Caco-2 (cell line): ENCODE results near the gene FNDC3B. TPM values are rescaled to one million over a fixed set of nuclear protein-coding genes. Genes with fewer than 3 reads are reported as not detected.

Experiments
- BruUV-seq: library from RNA; stranded (reverse); fragments of 400-500 nt; replicated peaks from 2 replicates; lab custom pipeline; 2021; lab: Mats Ljungman, UMichigan
- CTCF ChIA-PET: fragments of 300-600 bp; sonication (Branson Sonifier 250); formaldehyde crosslinking; loops from one replicate; lab custom pipeline; 2022; ENCODE audit warnings: antibody characterized with exemption; lab: Charles Lee
- POLR2A ChIA-PET: fragments of 300-600 bp; sonication (Branson Sonifier 250); formaldehyde crosslinking; loops from one replicate; lab custom pipeline; 2022; ENCODE audit warnings: antibody characterized with exemption; lab: Charles Lee
- DNase-seq, 2 experiments: peaks; one replicate each; pipeline versions ENCODE4 v3.0.0 to v3.0.0-alpha.2; 2020 to 2022
- H3K27me3 ChIP-seq: replicated peaks from 2 replicates; pipeline ENCODE4 v1.6.0; 2011; ENCODE audit warnings: low read length; ENCODE audit not compliant: control insufficient read depth, insufficient read depth
- H3K36me3 ChIP-seq: 2 replicates; pipeline ENCODE4 v1.5.1; 2011; ENCODE audit warnings: low read length; ENCODE audit not compliant: control insufficient read depth, insufficient read depth
- H3K4me1 ChIP-seq: fragments of 250-450 bp; sonication (Bioruptor Pico); 2 replicates; pipeline ENCODE4 v1.5.1; 2020; ENCODE audit warnings: mild to moderate bottlenecking
- H3K4me3 ChIP-seq: 2 replicates; pipeline ENCODE4 v1.5.1; 2011; ENCODE audit warnings: low read depth, mild to moderate bottlenecking, control low read depth, low read length
- H3K9me3 ChIP-seq: fragments of 250-450 bp; sonication (Bioruptor Pico); 2 replicates; pipeline ENCODE4 v1.5.1; 2020; ENCODE audit warnings: mild to moderate bottlenecking, moderate library complexity
- H3K27ac Mint-ChIP-seq: one replicate; pipeline ENCODE4 v1.8.0; 2022; ENCODE audit warnings: mixed read lengths; ENCODE audit not compliant: unreplicated experiment
- H3K27me3 Mint-ChIP-seq: one replicate; pipeline ENCODE4 v1.8.0; 2022; ENCODE audit warnings: mixed read lengths; ENCODE audit not compliant: insufficient read depth, unreplicated experiment
- H3K36me3 Mint-ChIP-seq: one replicate; pipeline ENCODE4 v1.8.0; 2022; ENCODE audit warnings: mild to moderate bottlenecking, mixed read lengths; ENCODE audit not compliant: insufficient read depth, unreplicated experiment
- H3K4me1 Mint-ChIP-seq: one replicate; pipeline ENCODE4 v1.8.0; 2022; ENCODE audit warnings: low read depth, mixed read lengths; ENCODE audit not compliant: unreplicated experiment
- H3K4me3 Mint-ChIP-seq: one replicate; pipeline ENCODE4 v1.8.0; 2022; ENCODE audit warnings: mild to moderate bottlenecking, moderate library complexity, mixed read lengths; ENCODE audit not compliant: unreplicated experiment
- H3K9me3 Mint-ChIP-seq: one replicate; pipeline ENCODE4 v1.8.0; 2022; ENCODE audit warnings: mixed read lengths; ENCODE audit not compliant: unreplicated experiment
- intact Hi-C: fragments of 100-400 bp; cut with micrococcal nuclease; formaldehyde crosslinking; loops from one replicate; pipeline ENCODE4 v1.10.0; 2022; ENCODE audit not compliant: unreplicated experiment
- total RNA-seq: library from RNA; stranded (reverse); gene quantifications from 2 replicates; pipeline ENCODE4 v1.2.3, GENCODE V29; 2022
- TF ChIP-seq, protein P1 (sequence below), 2 experiments: fragments of 200-600 bp in 1 of 2; IDR thresholded peaks; 1 replicate in 1 of 2; 2 replicates in 1 of 2; pipeline versions ENCODE4 v1.5.1 to v1.8.0; 2011 to 2022; ENCODE audit warnings: antibody characterized with exemption in 1 of 2, control low read depth in 1 of 2, inconsistent platforms in 1 of 2, low read depth in 1 of 2, low read length in 1 of 2, mild to moderate bottlenecking in 1 of 2, moderate library complexity in 1 of 2; ENCODE audit not compliant: insufficient read depth in 1 of 2, severe bottlenecking in 1 of 2, unreplicated experiment in 1 of 2

Gene FNDC3B
- total RNA-seq, 1 experiment from 2014 or later, result 59.8 TPM

GRCh38 chr3:172317984-172318383 is 278.6 kb downstream of the FNDC3B start:
- ChIA-PET POLR2A (interaction anchor here (0.5 kb wide), 1 partner anchor 11 kb away, joined by 3 read pairs; no protein-coding TSS in a partner anchor), CTCF (no interaction called here)
- no peak overlapping the region for H3K4me3 Mint-ChIP-seq
- no peaks in the 10 kb centered on the region for H3K9me3 Mint-ChIP-seq
- peaks cover 61% of the 10 kb centered on the region for H3K36me3 Mint-ChIP-seq
- peak overlapping the region; percentile 38 for H3K27ac Mint-ChIP-seq
- intact Hi-C loops, result no loop called here
- TF ChIP-seq, protein P1, sequence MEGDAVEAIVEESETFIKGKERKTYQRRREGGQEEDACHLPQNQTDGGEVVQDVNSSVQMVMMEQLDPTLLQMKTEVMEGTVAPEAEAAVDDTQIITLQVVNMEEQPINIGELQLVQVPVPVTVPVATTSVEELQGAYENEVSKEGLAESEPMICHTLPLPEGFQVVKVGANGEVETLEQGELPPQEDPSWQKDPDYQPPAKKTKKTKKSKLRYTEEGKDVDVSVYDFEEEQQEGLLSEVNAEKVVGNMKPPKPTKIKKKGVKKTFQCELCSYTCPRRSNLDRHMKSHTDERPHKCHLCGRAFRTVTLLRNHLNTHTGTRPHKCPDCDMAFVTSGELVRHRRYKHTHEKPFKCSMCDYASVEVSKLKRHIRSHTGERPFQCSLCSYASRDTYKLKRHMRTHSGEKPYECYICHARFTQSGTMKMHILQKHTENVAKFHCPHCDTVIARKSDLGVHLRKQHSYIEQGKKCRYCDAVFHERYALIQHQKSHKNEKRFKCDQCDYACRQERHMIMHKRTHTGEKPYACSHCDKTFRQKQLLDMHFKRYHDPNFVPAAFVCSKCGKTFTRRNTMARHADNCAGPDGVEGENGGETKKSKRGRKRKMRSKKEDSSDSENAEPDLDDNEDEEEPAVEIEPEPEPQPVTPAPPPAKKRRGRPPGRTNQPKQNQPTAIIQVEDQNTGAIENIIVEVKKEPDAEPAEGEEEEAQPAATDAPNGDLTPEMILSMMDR (IDR thresholded peaks at IDR 0.05; ENCODE audit: insufficient read depth in 1 of 2, low read depth in 1 of 2, low read length in 1 of 2, severe bottlenecking in 1 of 2, unreplicated experiment in 1 of 2), result no peak
- H3K27me3 ChIP-seq, result no peaks in the 10 kb centered on the region
- no peaks in the 10 kb centered on the region for H3K9me3 ChIP-seq
- peaks cover 8% of the 10 kb centered on the region for H3K4me1 Mint-ChIP-seq
- peaks cover 3% of the 10 kb centered on the region; the same call in 1 of the 2 replicates for H3K36me3 ChIP-seq
- peaks cover 16% of the 10 kb centered on the region for H3K4me1 ChIP-seq
- no peak overlapping the region for H3K4me3 ChIP-seq
- H3K27me3 Mint-ChIP-seq, result no peaks in the 10 kb centered on the region
- no TSS peak for BruUV-seq
- DNase-seq, result no peak

DNA sequence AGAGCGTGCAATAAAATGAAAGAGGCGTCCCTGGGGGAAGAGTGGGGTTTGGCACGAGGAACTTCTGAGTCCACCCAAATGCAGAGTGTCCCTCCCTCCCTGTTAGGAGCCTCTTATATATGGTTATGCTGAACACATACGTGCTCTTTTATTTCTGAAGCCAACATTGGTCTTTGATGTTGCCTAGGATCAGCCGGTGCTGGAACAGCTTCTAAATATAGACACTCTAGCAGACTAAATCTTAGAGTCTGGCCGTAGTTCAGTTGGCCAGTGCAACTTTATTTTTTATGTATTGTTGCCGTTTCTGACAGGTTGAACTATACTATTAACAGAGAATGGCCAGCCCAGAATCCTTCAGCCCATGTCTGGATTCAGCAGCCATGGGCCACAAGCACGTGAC is 280.2 kb downstream of the FNDC3B start:
- BruUV-seq, result no TSS peak
- ChIA-PET POLR2A (no interaction called here), CTCF (no interaction called here)
- DNase-seq, result no peak
- Histone ChIP-seq H3K36me3 (peaks cover 2% of the 10 kb centered on the region), H3K27me3 (no peaks in the 10 kb centered on the region), H3K9me3 (no peaks in the 10 kb centered on the region), H3K4me1 (peaks cover 11% of the 10 kb centered on the region), H3K4me3 (no peak overlapping the region)
- Mint-ChIP-seq H3K4me3 (no peak overlapping the region), H3K4me1 (peaks cover 17% of the 10 kb centered on the region), H3K36me3 (peaks cover 66% of the 10 kb centered on the region), H3K27ac (peak overlapping the region; percentile 40), H3K9me3 (no peaks in the 10 kb centered on the region), H3K27me3 (no peaks in the 10 kb centered on the region)
- TF ChIP-seq, protein P1 (IDR thresholded peaks at IDR 0.05; ENCODE audit: insufficient read depth in 1 of 2, low read depth in 1 of 2, low read length in 1 of 2, severe bottlenecking in 1 of 2, unreplicated experiment in 1 of 2), result no peak
- intact Hi-C loops, result no loop called here

DNA sequence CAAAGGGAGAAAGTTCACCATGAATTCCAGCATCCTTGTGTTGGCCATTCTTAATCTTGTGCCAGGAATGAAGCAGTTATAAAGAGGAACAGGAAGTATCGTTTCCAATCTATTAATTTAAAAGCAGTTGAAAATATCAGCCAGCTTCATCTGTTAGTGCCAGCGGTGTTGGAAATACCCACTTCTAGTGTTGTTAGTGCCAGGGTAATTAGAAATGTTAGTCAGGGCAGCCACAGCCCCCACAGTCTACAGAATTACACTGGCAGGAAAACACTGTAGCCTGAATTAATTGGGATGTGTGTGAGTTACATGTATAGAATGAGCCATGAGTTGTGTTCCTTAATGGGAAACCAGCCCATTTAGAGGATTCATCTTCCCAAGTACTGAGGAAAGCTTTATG is 281.1 kb downstream of the FNDC3B start:
- peaks cover 3% of the 10 kb centered on the region; the same call in 1 of the 2 replicates for H3K4me1 ChIP-seq
- ChIA-PET POLR2A (no interaction called here), CTCF (no interaction called here)
- peaks cover 3% of the 10 kb centered on the region for H3K36me3 ChIP-seq
- DNase-seq, result no peak
- BruUV-seq, result no TSS peak
- Mint-ChIP-seq H3K27me3 (no peaks in the 10 kb centered on the region), H3K9me3 (no peaks in the 10 kb centered on the region), H3K4me1 (peaks cover 17% of the 10 kb centered on the region), H3K36me3 (peaks cover 69% of the 10 kb centered on the region), H3K4me3 (no peak overlapping the region), H3K27ac (peak overlapping the region; percentile 40)
- no peaks in the 10 kb centered on the region for H3K9me3 ChIP-seq
- H3K4me3 ChIP-seq, result no peak overlapping the region
- H3K27me3 ChIP-seq, result no peaks in the 10 kb centered on the region
- TF ChIP-seq, protein P1 (IDR thresholded peaks at IDR 0.05; ENCODE audit: insufficient read depth in 1 of 2, low read depth in 1 of 2, low read length in 1 of 2, severe bottlenecking in 1 of 2, unreplicated experiment in 1 of 2), result no peak
- intact Hi-C loops, result no loop called here
